ENCODE measurements around the gene ZNF75A. TPM values are rescaled to one million over a fixed set of nuclear protein-coding genes. Genes with fewer than 3 reads are reported as not detected.
"Not testable (repeated sequence)": the region's sequence is repeated elsewhere in the genome, so short reads cannot be mapped to it uniquely, and the experiment has no call there.

The ZNF75A gene
- 21.4 TPM for total RNA-seq

- peak; percentile 78 for DNase-seq
Observed at GRCh38 chr16:3305109-3306068, at the start of gene ZNF75A, which contains the start of gene TIGD7. Gene ZNF75A, plus strand, starts transcription at chr16:3305497. Its CDS starts 2,932 bp downstream, at chr16:3308429. Gene TIGD7, minus strand, starts transcription at chr16:3305430. Its CDS starts 4,816 bp downstream, at chr16:3300614.

GRCh38 chr16:3256146-3256865, 49.0 kb upstream of the ZNF75A start, which contains the start of gene MEFV:
Gene MEFV, minus strand, starts transcription at chr16:3256633. Its CDS starts 46 bp downstream, at chr16:3256587.
- no peak for DNase-seq

- no peak for DNase-seq
Observed at GRCh38 chr16:3256866-3257465, 48.3 kb upstream of the ZNF75A start.

GRCh38 chr16:3259836-3260235, 45.5 kb upstream of the ZNF75A start:
- DNase-seq, result no peak

GRCh38 chr16:3262517-3262916, 42.8 kb upstream of the ZNF75A start:
- DNase-seq, result no peak

GRCh38 chr16:3264137-3265036, 40.9 kb upstream of the ZNF75A start:
- peak; percentile 96 for DNase-seq

- no peak for DNase-seq
Observed at GRCh38 chr16:3266873-3267537, 38.3 kb upstream of the ZNF75A start.

- DNase-seq, result no peak
Observed at GRCh38 chr16:3268294-3268693, 37.0 kb upstream of the ZNF75A start.

GRCh38 chr16:3270718-3271117, 34.6 kb upstream of the ZNF75A start:
- not testable (repeated sequence) for DNase-seq

- DNase-seq, result not testable (repeated sequence)
Observed at GRCh38 chr16:3271281-3271680, 34.0 kb upstream of the ZNF75A start.

- no peak for DNase-seq
Observed at GRCh38 chr16:3274490-3274889, 30.8 kb upstream of the ZNF75A start.

GRCh38 chr16:3274947-3275346, 30.4 kb upstream of the ZNF75A start:
- DNase-seq, result no peak

- no peak for DNase-seq
Observed at GRCh38 chr16:3276679-3277078, 28.6 kb upstream of the ZNF75A start.

GRCh38 chr16:3281222-3281820, 24.0 kb upstream of the ZNF75A start:
- DNase-seq, result no peak

GRCh38 chr16:3282103-3282729, 23.1 kb upstream of the ZNF75A start:
- peak; percentile 68 for DNase-seq

- peak; percentile 99 for DNase-seq
Observed at GRCh38 chr16:3282730-3283542, 22.4 kb upstream of the ZNF75A start, which contains the start of gene ZNF263. Gene ZNF263, plus strand, starts transcription at chr16:3283491. Its CDS starts 328 bp downstream, at chr16:3283819.

- DNase-seq, result no peak
Observed at GRCh38 chr16:3283543-3284447, 21.5 kb upstream of the ZNF75A start.

- DNase-seq, result no peak
Observed at GRCh38 chr16:3285131-3285530, 20.2 kb upstream of the ZNF75A start.

All from skin of body (tissue), 2 donors.